ENCODE data around the gene PPM1M.

Gene PPM1M

GRCh38 chr3:52240059-52240885 lies 5.3 kb upstream of the PPM1M start:
- H3K36me3 ChIP-seq (ENCODE audit: control insufficient read depth, insufficient read depth, low read length), result peaks cover 3% of the 10 kb centered on the region
- peaks cover 10% of the 10 kb centered on the region for H3K9me3 ChIP-seq (ENCODE audit: control insufficient read depth, low read length)
- H3K27ac ChIP-seq (ENCODE audit: low read depth, low read length, severe bottlenecking), result no peak overlapping the region
- H3K4me1 ChIP-seq (ENCODE audit: control insufficient read depth, insufficient read depth, low read length, poor library complexity, severe bottlenecking), result peaks cover 30% of the 10 kb centered on the region
- WGBS, 2 experiments (ENCODE audit: insufficient coverage in 2 of 2), result 100% methylated on average over 1 of the region's 1 CpG; no CpG with 5 or more reads in 1 of the 2 experiments
- H3K4me3 ChIP-seq (ENCODE audit: extremely low read depth, insufficient read depth, low read length, poor library complexity, severe bottlenecking), result peak overlapping the region; percentile 81

GRCh38 chr3:52240886-52241370 lies 4.6 kb upstream of the PPM1M start:
- Histone ChIP-seq H3K9me3 (ENCODE audit: control insufficient read depth, low read length) (peaks cover 10% of the 10 kb centered on the region), H3K4me3 (ENCODE audit: extremely low read depth, insufficient read depth, low read length, poor library complexity, severe bottlenecking) (no peak overlapping the region), H3K27ac (ENCODE audit: low read depth, low read length, severe bottlenecking) (no peak overlapping the region), H3K4me1 (ENCODE audit: control insufficient read depth, insufficient read depth, low read length, poor library complexity, severe bottlenecking) (peaks cover 30% of the 10 kb centered on the region), H3K36me3 (ENCODE audit: control insufficient read depth, insufficient read depth, low read length) (no peaks in the 10 kb centered on the region)
- WGBS, 2 experiments (ENCODE audit: insufficient coverage in 2 of 2), result 96 to 100% methylated on average over 3 to 4 of the region's 4 CpGs

- peaks cover 24% of the 10 kb centered on the region for H3K4me1 ChIP-seq (ENCODE audit: control insufficient read depth, insufficient read depth, low read length, poor library complexity, severe bottlenecking)
- no peak overlapping the region for H3K27ac ChIP-seq (ENCODE audit: low read depth, low read length, severe bottlenecking)
- no peak overlapping the region for H3K4me3 ChIP-seq (ENCODE audit: extremely low read depth, insufficient read depth, low read length, poor library complexity, severe bottlenecking)
- H3K9me3 ChIP-seq (ENCODE audit: control insufficient read depth, low read length), result peaks cover 10% of the 10 kb centered on the region
- WGBS, 2 experiments (ENCODE audit: insufficient coverage in 2 of 2), result 86 to 100% methylated on average over 1 of the region's 1 CpG
- H3K36me3 ChIP-seq (ENCODE audit: control insufficient read depth, insufficient read depth, low read length), result no peaks in the 10 kb centered on the region
Observed at GRCh38 chr3:52242039-52242438, 3.5 kb upstream of the PPM1M start.

GRCh38 chr3:52243791-52244628 lies 1.5 kb upstream of the PPM1M start:
- WGBS, 2 experiments (ENCODE audit: insufficient coverage in 2 of 2), result 90 to 92% methylated on average over 7 to 9 of the region's 9 CpGs
- Histone ChIP-seq H3K4me3 (ENCODE audit: extremely low read depth, insufficient read depth, low read length, poor library complexity, severe bottlenecking) (no peak overlapping the region), H3K4me1 (ENCODE audit: control insufficient read depth, insufficient read depth, low read length, poor library complexity, severe bottlenecking) (peaks cover 13% of the 10 kb centered on the region), H3K9me3 (ENCODE audit: control insufficient read depth, low read length) (peaks cover 10% of the 10 kb centered on the region), H3K36me3 (ENCODE audit: control insufficient read depth, insufficient read depth, low read length) (peaks cover 10% of the 10 kb centered on the region), H3K27ac (ENCODE audit: low read depth, low read length, severe bottlenecking) (no peak overlapping the region)

- WGBS, 2 experiments (ENCODE audit: insufficient coverage in 2 of 2), result 8 to 46% methylated on average over 3 to 7 of the region's 8 CpGs
- H3K4me1 ChIP-seq (ENCODE audit: control insufficient read depth, insufficient read depth, low read length, poor library complexity, severe bottlenecking), result peaks cover 6% of the 10 kb centered on the region
- H3K4me3 ChIP-seq (ENCODE audit: extremely low read depth, insufficient read depth, low read length, poor library complexity, severe bottlenecking), result peak overlapping the region; percentile 34
- no peak overlapping the region for H3K27ac ChIP-seq (ENCODE audit: low read depth, low read length, severe bottlenecking)
- peaks cover 10% of the 10 kb centered on the region for H3K9me3 ChIP-seq (ENCODE audit: control insufficient read depth, low read length)
- H3K36me3 ChIP-seq (ENCODE audit: control insufficient read depth, insufficient read depth, low read length), result peaks cover 29% of the 10 kb centered on the region
Observed at GRCh38 chr3:52246264-52246620, 683 bp downstream of the PPM1M start.

GRCh38 chr3:52246728-52247408 lies 1.3 kb downstream of the PPM1M start:
- Histone ChIP-seq H3K9me3 (ENCODE audit: control insufficient read depth, low read length) (peaks cover 10% of the 10 kb centered on the region), H3K36me3 (ENCODE audit: control insufficient read depth, insufficient read depth, low read length) (peaks cover 35% of the 10 kb centered on the region), H3K4me3 (ENCODE audit: extremely low read depth, insufficient read depth, low read length, poor library complexity, severe bottlenecking) (no peak overlapping the region), H3K4me1 (ENCODE audit: control insufficient read depth, insufficient read depth, low read length, poor library complexity, severe bottlenecking) (peaks cover 6% of the 10 kb centered on the region), H3K27ac (ENCODE audit: low read depth, low read length, severe bottlenecking) (no peak overlapping the region)
- 89 to 95% methylated on average over 10 to 12 of the region's 14 CpGs for WGBS, 2 experiments (ENCODE audit: insufficient coverage in 2 of 2)

GRCh38 chr3:52247409-52248164 lies 2.0 kb downstream of the PPM1M start:
- H3K9me3 ChIP-seq (ENCODE audit: control insufficient read depth, low read length), result peaks cover 10% of the 10 kb centered on the region
- H3K36me3 ChIP-seq (ENCODE audit: control insufficient read depth, insufficient read depth, low read length), result peaks cover 40% of the 10 kb centered on the region
- peaks cover 6% of the 10 kb centered on the region for H3K4me1 ChIP-seq (ENCODE audit: control insufficient read depth, insufficient read depth, low read length, poor library complexity, severe bottlenecking)
- H3K27ac ChIP-seq (ENCODE audit: low read depth, low read length, severe bottlenecking), result no peak overlapping the region
- no peak overlapping the region for H3K4me3 ChIP-seq (ENCODE audit: extremely low read depth, insufficient read depth, low read length, poor library complexity, severe bottlenecking)
- WGBS, 2 experiments (ENCODE audit: insufficient coverage in 2 of 2), result 96% methylated on average over 7 of the region's 7 CpGs

- H3K36me3 ChIP-seq (ENCODE audit: control insufficient read depth, insufficient read depth, low read length), result peaks cover 46% of the 10 kb centered on the region
- no peak overlapping the region for H3K4me3 ChIP-seq (ENCODE audit: extremely low read depth, insufficient read depth, low read length, poor library complexity, severe bottlenecking)
- peaks cover 8% of the 10 kb centered on the region for H3K9me3 ChIP-seq (ENCODE audit: control insufficient read depth, low read length)
- peaks cover 6% of the 10 kb centered on the region for H3K4me1 ChIP-seq (ENCODE audit: control insufficient read depth, insufficient read depth, low read length, poor library complexity, severe bottlenecking)
- no peak overlapping the region for H3K27ac ChIP-seq (ENCODE audit: low read depth, low read length, severe bottlenecking)
- 96 to 97% methylated on average over 7 to 9 of the region's 10 CpGs for WGBS, 2 experiments (ENCODE audit: insufficient coverage in 2 of 2)
Observed at GRCh38 chr3:52248165-52248541, 2.6 kb downstream of the PPM1M start.

- no peak overlapping the region for H3K27ac ChIP-seq (ENCODE audit: low read depth, low read length, severe bottlenecking)
- H3K4me3 ChIP-seq (ENCODE audit: extremely low read depth, insufficient read depth, low read length, poor library complexity, severe bottlenecking), result no peak overlapping the region
- H3K36me3 ChIP-seq (ENCODE audit: control insufficient read depth, insufficient read depth, low read length), result peaks cover 54% of the 10 kb centered on the region
- no peaks in the 10 kb centered on the region for H3K9me3 ChIP-seq (ENCODE audit: control insufficient read depth, low read length)
- WGBS, 2 experiments (ENCODE audit: insufficient coverage in 2 of 2), result 93 to 94% methylated on average over 10 of the region's 10 CpGs
- peaks cover 5% of the 10 kb centered on the region for H3K4me1 ChIP-seq (ENCODE audit: control insufficient read depth, insufficient read depth, low read length, poor library complexity, severe bottlenecking)
Observed at GRCh38 chr3:52248816-52249547, 3.4 kb downstream of the PPM1M start.
